GM12874 (cell line): ENCODE results near the gene MBP.

Experiments
- TF ChIP-seq, protein P1 (sequence below): IDR thresholded peaks from 2 replicates; pipeline ENCODE4 v1.5.1; 2011; ENCODE audit warnings: low read depth, mild to moderate bottlenecking, control low read depth, low read length, moderate library complexity; ENCODE audit not compliant: insufficient read depth

The MBP gene

DNA sequence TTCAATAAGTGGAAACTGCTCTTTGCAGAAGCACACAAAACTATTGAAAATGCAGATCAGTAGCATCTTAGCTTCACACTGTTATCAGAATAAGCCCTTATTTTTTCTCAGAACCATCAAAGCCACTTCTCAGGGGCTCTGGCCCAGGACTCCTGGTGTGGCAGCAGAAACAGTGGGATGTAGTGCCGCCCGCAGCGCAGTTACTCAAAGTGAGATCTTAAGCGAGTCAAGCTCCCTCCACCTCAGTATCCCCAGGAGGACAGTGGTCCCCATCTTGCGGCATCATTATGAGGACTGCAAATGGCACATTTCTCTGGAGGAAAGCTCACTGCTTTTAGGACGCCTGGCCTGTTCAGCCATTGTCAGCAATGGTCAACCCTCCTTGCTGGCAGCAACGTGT, 60.0 kb downstream of the MBP start:
- TF ChIP-seq, protein P1, sequence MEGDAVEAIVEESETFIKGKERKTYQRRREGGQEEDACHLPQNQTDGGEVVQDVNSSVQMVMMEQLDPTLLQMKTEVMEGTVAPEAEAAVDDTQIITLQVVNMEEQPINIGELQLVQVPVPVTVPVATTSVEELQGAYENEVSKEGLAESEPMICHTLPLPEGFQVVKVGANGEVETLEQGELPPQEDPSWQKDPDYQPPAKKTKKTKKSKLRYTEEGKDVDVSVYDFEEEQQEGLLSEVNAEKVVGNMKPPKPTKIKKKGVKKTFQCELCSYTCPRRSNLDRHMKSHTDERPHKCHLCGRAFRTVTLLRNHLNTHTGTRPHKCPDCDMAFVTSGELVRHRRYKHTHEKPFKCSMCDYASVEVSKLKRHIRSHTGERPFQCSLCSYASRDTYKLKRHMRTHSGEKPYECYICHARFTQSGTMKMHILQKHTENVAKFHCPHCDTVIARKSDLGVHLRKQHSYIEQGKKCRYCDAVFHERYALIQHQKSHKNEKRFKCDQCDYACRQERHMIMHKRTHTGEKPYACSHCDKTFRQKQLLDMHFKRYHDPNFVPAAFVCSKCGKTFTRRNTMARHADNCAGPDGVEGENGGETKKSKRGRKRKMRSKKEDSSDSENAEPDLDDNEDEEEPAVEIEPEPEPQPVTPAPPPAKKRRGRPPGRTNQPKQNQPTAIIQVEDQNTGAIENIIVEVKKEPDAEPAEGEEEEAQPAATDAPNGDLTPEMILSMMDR = no peak

DNA sequence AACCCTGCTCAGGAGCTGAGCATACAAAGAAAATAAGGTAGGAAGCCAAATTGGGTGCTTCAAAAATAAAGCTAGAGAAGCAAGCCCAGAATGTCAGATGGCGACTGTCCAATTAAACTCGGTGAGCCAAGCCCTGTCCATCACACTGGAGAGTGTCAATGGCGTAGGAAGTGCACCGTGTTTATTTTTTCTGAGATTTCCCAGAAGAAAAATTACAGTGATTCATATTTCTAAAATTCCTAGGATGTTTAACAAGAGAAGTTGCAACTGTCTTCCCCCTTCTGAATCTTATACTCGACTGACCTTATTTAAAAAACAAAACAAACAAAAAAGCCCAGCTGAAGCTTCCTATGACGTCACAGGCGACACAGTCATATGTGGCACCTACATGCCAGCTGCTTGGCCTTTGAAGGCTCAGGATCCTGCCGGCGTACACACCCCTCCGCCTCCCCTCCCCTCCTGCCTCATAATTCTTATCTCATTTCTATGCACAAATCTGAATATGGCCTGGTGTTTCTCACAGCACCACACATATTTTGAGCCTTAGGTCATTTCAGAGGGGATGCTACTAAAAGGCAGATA, 60.8 kb downstream of the MBP start:
- TF ChIP-seq, protein P1 = no peak

DNA sequence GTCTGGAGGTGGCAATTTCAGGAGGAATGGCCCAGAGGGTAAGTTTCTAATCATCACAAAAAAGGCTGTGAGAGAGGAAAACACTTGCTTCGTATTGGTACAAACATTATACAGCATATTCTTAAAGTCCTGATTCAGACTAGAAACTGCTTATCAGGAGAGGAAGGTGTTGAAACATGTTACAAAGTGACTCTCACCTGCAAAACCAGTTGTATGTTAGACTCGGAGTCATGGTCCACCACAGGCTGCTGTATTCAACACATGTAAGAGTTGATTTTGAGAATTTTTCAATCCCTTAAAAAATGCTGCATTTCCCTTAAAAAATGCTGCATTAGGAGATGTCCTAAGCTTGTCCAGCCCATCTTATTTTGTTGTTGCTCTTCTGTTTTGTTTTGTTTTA, 61.5 kb downstream of the MBP start:
- TF ChIP-seq, protein P1 = no peak

DNA sequence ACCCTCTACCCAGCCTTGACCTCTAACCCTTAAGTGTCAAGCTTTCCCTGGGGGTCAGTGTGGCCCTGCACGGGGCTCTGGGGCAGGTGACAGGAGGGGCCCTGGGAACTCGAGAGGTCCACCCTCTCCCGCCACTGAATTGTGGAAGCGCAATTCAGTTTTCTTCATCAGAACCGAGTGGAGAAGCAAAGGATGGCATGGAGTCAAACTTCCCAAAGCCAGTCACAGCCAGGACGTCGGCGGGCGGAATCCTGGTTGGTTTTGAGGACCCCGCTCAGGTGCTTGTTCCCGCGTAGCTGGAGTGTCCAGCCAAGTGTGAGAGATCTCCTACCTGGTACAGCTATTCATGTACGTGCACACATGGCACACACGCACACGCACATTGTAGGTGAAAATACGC, 62.0 kb downstream of the MBP start:
- TF ChIP-seq, protein P1 = no peak

DNA sequence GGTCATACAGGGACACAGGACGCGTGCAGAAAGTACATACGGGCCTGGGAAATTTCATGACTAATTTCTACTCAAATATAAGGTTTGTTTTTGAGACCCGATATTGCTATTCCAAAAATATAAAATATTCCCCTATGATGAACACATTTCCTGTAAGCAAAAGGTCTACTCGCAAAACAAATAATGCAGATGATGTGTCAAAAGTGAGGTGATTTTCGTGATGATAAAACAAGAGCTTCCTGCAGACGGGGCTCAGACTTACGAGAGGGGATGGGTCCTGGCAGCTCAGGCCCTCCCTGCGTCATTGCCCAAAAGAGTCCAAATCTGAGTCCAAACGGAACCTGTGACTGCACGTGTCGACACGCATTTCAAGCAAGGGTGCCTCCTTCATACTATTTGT, 62.7 kb downstream of the MBP start:
- TF ChIP-seq, protein P1 = no peak

DNA sequence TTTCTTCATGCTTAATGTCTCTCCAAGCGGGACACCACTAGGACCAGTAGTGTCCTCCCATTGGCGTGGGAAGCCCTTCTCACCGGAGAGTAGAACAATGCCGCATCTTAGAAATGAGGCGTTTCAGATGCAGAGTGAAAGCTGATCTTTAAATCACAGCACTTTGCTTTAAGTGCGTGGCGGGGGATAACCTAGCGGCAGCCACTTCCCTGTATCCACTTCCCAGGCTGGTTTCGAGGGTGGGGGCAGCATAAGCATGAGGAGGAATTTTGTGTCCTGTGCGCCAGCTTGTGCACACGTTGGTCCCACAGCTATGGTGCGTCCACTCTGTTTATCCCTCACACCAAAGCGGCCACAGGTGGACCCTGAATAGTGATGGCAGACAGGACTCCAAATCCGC, 63.1 kb downstream of the MBP start:
- TF ChIP-seq, protein P1 = no peak

DNA sequence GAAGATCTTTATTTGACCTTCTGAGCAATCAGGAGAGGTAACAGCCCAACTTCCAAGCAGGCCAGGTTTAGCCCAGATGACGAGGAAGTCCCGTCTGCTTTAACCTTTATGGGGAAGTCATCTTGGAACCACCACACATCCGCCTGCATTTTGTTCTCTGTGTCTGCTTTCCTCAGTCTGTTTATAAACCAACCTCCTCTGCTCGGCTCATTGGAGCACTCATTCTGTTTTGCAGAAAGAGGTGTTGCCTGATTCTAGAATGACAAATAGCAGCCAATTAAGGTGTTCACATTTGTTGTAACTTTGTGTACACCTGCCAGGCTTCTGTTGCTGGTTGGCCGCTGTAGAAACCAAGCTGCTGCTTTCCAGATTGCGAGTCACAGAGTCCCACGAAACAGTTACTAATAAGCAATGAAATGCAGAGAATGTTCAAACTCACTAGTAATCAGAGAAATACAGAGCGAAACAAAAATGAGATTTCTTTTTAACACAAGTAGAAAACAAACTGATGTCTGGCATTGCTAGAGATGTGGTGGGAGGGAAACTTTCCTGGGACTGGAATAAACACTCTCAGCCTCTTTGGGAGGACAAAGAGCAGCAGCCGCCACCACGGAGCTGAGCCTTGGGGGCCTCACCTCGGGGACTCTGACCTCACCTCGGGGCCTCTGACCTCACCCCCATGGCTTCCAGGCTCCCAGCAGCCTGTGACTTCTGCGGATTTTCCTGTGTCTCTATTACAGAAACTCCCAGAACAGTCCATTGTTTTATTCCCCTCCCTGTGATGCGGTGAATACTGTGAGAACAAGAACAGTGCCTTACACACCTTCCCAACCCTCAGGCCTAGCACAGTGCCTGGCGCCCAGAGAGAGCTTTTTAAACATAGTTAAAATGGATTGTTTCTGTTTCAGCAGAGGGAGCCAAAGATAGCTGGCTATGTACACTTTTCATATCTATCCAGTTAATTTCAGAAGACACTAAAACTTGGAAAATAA, 64.0 kb downstream of the MBP start:
- TF ChIP-seq, protein P1 = no peak
